Erythroblast (primary cell): ENCODE data around the gene TENM4.
"Not testable (repeated sequence)": the region's sequence is repeated elsewhere in the genome, so short reads cannot be mapped to it uniquely, and the experiment has no call there.

Experiments
- GATA1 ChIP-seq: IDR thresholded peaks from 2 replicates; pipeline ENCODE4 v1.6.1; 2011; ENCODE audit warnings: low read depth, mild to moderate bottlenecking, control low read depth, low read length, moderate library complexity
- POLR2A ChIP-seq: IDR thresholded peaks from 2 replicates; pipeline ENCODE4 v1.6.1; 2011; ENCODE audit warnings: mild to moderate bottlenecking, low read length

DNA sequence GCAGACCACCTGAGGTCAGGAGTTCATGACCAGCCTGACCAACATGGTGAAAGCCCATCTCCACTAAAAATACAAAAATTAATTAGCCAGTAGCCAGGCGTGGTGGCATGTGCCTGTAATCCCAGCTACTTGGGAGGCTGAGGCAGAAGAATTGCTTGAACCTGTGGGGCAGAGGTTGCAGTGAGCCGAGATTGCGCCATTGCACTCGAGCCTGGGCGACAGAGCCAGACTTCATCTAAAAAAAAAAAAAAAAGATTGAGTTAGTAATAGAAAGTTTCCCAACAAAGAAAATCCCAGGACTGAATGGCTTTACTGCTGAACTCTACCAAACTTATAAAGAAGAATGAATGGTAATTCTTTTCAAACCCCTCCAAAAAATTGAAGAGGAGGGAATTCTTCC, 803.3 kb downstream of the TENM4 start:
- not testable (repeated sequence) for TF ChIP-seq POLR2A, GATA1
